ENCODE data around the gene CBLN1. TPM values are rescaled to one million over a fixed set of nuclear protein-coding genes. Genes with fewer than 3 reads are reported as not detected.
A peak's percentile ranks its signal among the peaks of the same experiment; 100 is the strongest.

Gene CBLN1
- total and polyA plus RNA-seq, 2 experiments from 2014 or later: 1.2 to 6.4 TPM

GRCh38 chr16:49315602-49316001 lies 34.0 kb upstream of the CBLN1 start (continued):
- TF ChIP-seq ZNF462 (CRISPR knock-in tag; IDR thresholded peaks at IDR 0.05): no peak
- TF ChIP-seq, protein P1, sequence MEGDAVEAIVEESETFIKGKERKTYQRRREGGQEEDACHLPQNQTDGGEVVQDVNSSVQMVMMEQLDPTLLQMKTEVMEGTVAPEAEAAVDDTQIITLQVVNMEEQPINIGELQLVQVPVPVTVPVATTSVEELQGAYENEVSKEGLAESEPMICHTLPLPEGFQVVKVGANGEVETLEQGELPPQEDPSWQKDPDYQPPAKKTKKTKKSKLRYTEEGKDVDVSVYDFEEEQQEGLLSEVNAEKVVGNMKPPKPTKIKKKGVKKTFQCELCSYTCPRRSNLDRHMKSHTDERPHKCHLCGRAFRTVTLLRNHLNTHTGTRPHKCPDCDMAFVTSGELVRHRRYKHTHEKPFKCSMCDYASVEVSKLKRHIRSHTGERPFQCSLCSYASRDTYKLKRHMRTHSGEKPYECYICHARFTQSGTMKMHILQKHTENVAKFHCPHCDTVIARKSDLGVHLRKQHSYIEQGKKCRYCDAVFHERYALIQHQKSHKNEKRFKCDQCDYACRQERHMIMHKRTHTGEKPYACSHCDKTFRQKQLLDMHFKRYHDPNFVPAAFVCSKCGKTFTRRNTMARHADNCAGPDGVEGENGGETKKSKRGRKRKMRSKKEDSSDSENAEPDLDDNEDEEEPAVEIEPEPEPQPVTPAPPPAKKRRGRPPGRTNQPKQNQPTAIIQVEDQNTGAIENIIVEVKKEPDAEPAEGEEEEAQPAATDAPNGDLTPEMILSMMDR (conservative IDR thresholded peaks at IDR 0.05; ENCODE audit: low read depth in 2 of 2): no peak
- no peak for TF ChIP-seq NANOG (IDR thresholded peaks at IDR 0.05; ENCODE audit: borderline replicate concordance)
- no peak for TF ChIP-seq STAT1 (IDR thresholded peaks at IDR 0.05; ENCODE audit: unreplicated experiment)
- TF ChIP-seq CREB1 (CRISPR knock-in tag; IDR thresholded peaks at IDR 0.05; ENCODE audit: low read depth): no peak
- TF ChIP-seq JUNB (IDR thresholded peaks at IDR 0.05; ENCODE audit: unreplicated experiment): no peak

DNA sequence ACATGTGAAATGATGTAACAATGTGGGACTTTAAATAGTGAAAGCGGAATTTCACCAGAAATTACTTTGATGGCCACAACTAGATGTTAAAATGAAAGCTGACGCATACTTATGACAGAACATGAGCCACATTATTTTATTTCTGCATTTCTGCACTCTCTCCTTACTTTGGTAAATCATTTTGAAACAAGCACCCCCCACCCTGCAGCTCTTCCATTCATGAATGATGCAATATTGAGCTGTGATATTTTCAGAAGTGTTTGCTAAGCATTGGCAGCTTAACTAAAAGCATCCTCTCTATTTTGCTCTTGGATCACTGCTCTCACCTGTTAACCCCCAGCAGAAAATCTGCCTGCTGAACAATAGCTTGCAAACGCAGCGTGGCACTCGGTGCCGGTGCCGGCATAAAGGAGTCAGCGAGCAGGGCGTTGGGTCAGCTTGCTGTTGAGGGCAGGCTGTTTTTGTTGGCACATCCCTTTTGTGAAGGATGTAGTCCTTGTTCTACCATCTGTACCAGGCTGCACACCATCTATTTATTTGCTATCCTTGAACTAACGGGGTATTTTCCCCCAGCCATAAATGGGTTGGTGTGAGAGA lies 30.8 kb upstream of the CBLN1 start:
- H3K4me3 ChIP-seq: no peak overlapping the region
- peaks cover 5% of the 10 kb centered on the region for H3K27me3 Mint-ChIP-seq (ENCODE audit: insufficient read depth, low read depth, poor library complexity)
- DNase-seq (ENCODE audit: low spot score) (peak; percentile 47), ATAC-seq (peak; percentile 84)
- 0 out of 2 replicates have a peak overlapping the region, but pooled peaks have one; percentile 54 for H3K27ac Mint-ChIP-seq
- H3K79me2 ChIP-seq (replicated peaks; ENCODE audit: insufficient read depth): no peaks in the 10 kb centered on the region
- H3K4me3 Mint-ChIP-seq: peak overlapping the region; percentile 32; the same call in 2 of the 3 replicates
- H3K27me3 ChIP-seq (ENCODE audit: insufficient read depth): no peaks in the 10 kb centered on the region; the same call in 1 of the 2 replicates
- H3K36me3 Mint-ChIP-seq (ENCODE audit: low read depth): no peaks in the 10 kb centered on the region
- peak overlapping the region; percentile 91 for H2AFZ ChIP-seq
- TF ChIP-seq, protein P1 (conservative IDR thresholded peaks at IDR 0.05; ENCODE audit: low read depth in 2 of 2): no peak
- peak; percentile 45; the same call in 1 of the 2 replicates for TF ChIP-seq ZNF331 (CRISPR knock-in tag; IDR thresholded peaks at IDR 0.05; ENCODE audit: low read depth)
- no peaks in the 10 kb centered on the region for H3K9me2 ChIP-seq (ENCODE audit: insufficient read depth)
- no peaks in the 10 kb centered on the region for H3F3A ChIP-seq (replicated peaks; ENCODE audit: low read depth)
- H3K9me3 Mint-ChIP-seq: no peaks in the 10 kb centered on the region
- H3K27ac ChIP-seq (ENCODE audit: low read depth): no peak overlapping the region
- peak overlapping the region; percentile 68 for H3K4me2 ChIP-seq
- no peaks in the 10 kb centered on the region for H3K36me3 ChIP-seq (ENCODE audit: insufficient read depth)
- H3K4me1 Mint-ChIP-seq: peaks cover 15% of the 10 kb centered on the region
- H3K4me1 ChIP-seq (ENCODE audit: insufficient read depth): peaks cover 18% of the 10 kb centered on the region
- H4K20me1 ChIP-seq (replicated peaks; ENCODE audit: insufficient read depth): no peaks in the 10 kb centered on the region
